Astrocyte (in vitro differentiated cells and primary cell): ENCODE data around the gene SLC29A4. TPM values are rescaled to one million over a fixed set of nuclear protein-coding genes. Genes with fewer than 3 reads are reported as not detected.
A peak's percentile ranks its signal among the peaks of the same experiment; 100 is the strongest.

ENCODE experiments used
- DNase-seq: peaks from one replicate; pipeline ENCODE4 v3.0.0-alpha.2; 2010; ENCODE audit warnings: low read depth
- FAIRE-seq: peaks from 2 replicates; lab custom pipeline; 2011; peaks lifted over from hg19 to GRCh38; lab: Jason Lieb, UNC
- H2AFZ ChIP-seq: 2 replicates; pipeline ENCODE4 v1.6.0; 2012; ENCODE audit warnings: low read depth, low read length, inconsistent platforms
- H3K27ac ChIP-seq: 2 replicates; pipeline ENCODE4 v1.5.1; 2011; ENCODE audit warnings: low read depth, low read length, inconsistent platforms
- H3K27me3 ChIP-seq: 2 replicates; pipeline ENCODE4 v1.6.0; 2011; ENCODE audit warnings: low read length, inconsistent platforms; ENCODE audit not compliant: insufficient read depth
- H3K36me3 ChIP-seq: 2 replicates; pipeline ENCODE4 v1.5.1; 2011; ENCODE audit warnings: low read length, inconsistent platforms; ENCODE audit not compliant: insufficient read depth
- H3K4me1 ChIP-seq: 2 replicates; pipeline ENCODE4 v1.5.1; 2011; ENCODE audit warnings: low read length, inconsistent platforms; ENCODE audit not compliant: insufficient read depth
- H3K4me2 ChIP-seq: 2 replicates; pipeline ENCODE4 v1.6.0; 2012; ENCODE audit warnings: low read length, inconsistent platforms
- H3K4me3 ChIP-seq: 2 replicates; pipeline ENCODE4 v1.5.1; 2011; ENCODE audit warnings: low read depth, mild to moderate bottlenecking, low read length, inconsistent platforms; ENCODE audit not compliant: insufficient read depth
- H3K79me2 ChIP-seq: 2 replicates; pipeline ENCODE4 v1.6.0; 2012; ENCODE audit warnings: mild to moderate bottlenecking, low read length, inconsistent platforms; ENCODE audit not compliant: insufficient read depth
- H3K9ac ChIP-seq: 2 replicates; pipeline ENCODE4 v1.6.0; 2012; ENCODE audit warnings: mild to moderate bottlenecking, low read length, inconsistent platforms
- H3K9me3 ChIP-seq: 2 replicates; pipeline ENCODE4 v1.5.1; 2012; ENCODE audit warnings: low read depth, mild to moderate bottlenecking, low read length, inconsistent platforms; ENCODE audit not compliant: insufficient read depth
- H4K20me1 ChIP-seq: 2 replicates; pipeline ENCODE4 v1.6.0; 2012; ENCODE audit warnings: low read length, inconsistent platforms; ENCODE audit not compliant: insufficient read depth
- H3K27ac Mint-ChIP-seq: one replicate; pipeline ENCODE4 v1.8.0; 2021; ENCODE audit warnings: mild to moderate bottlenecking, mixed read lengths; ENCODE audit not compliant: unreplicated experiment
- H3K27me3 Mint-ChIP-seq: one replicate; pipeline ENCODE4 v1.8.0; 2021; ENCODE audit warnings: low read depth, mixed read lengths; ENCODE audit not compliant: unreplicated experiment
- H3K36me3 Mint-ChIP-seq: one replicate; pipeline ENCODE4 v1.8.0; 2021; ENCODE audit warnings: low read depth, mixed read lengths; ENCODE audit not compliant: unreplicated experiment
- H3K4me1 Mint-ChIP-seq: one replicate; pipeline ENCODE4 v1.8.0; 2021; ENCODE audit warnings: low read depth, mixed read lengths; ENCODE audit not compliant: unreplicated experiment
- H3K4me3 Mint-ChIP-seq: one replicate; pipeline ENCODE4 v1.8.0; 2021; ENCODE audit warnings: mild to moderate bottlenecking, moderate library complexity, mixed read lengths; ENCODE audit not compliant: unreplicated experiment
- H3K9me3 Mint-ChIP-seq: one replicate; pipeline ENCODE4 v1.8.0; 2021; ENCODE audit warnings: mild to moderate bottlenecking, mixed read lengths; ENCODE audit not compliant: unreplicated experiment
- EZH2 ChIP-seq: IDR thresholded peaks from 2 replicates; pipeline ENCODE4 v1.6.1; 2012; ENCODE audit warnings: mild to moderate bottlenecking, low read length, inconsistent platforms; ENCODE audit not compliant: insufficient read depth
- total RNA-seq: library from RNA; stranded (reverse); gene quantifications from 2 replicates; pipeline ENCODE4 v1.2.1, GENCODE V29; 2021
- TF ChIP-seq, protein P1 (sequence below): IDR thresholded peaks from 2 replicates; pipeline ENCODE4 v1.5.1; 2011; ENCODE audit warnings: low read depth, mild to moderate bottlenecking, inconsistent platforms, low read length, moderate library complexity; ENCODE audit not compliant: insufficient read depth

SLC29A4 gene
- total RNA-seq, 1 donor from 2014 or later, result 8.2 TPM

DNA sequence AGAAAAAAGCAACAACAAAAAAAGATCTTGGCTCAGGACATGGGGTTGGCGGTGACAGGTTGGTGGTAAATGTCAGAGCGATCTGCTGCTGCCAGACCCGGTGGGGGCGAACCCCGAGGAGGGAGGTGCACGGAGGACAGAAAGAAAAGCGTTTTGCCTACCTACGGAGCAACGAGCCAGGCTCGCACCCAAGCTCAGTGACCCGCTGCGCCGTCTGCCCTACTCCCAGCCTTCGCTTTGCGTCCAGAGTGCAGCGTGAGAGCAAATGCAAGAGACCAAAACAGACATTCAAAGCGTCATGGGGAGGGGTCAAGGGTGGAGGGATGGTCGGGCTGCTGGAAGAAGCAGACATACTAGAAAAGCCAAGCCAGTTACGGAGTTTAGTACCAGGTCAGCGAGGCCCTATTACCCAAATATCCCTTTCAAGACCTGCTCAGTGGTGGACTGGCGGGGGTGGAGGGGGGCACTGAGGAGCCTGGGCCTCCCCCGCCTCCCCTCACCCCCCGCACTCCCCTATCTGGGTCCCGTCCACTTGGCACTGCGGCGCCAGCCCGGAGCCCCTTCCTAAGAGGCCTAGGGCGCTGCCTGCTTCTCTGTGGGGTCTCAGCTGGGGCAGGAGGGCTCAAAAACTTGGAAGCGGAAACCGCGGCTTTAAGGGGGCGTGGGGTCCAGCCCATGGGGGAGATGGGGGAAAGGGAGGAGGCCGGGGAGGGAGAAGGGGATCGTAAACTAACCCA lies 66.9 kb downstream of the SLC29A4 start:
- H2AFZ ChIP-seq, result no peak overlapping the region
- Mint-ChIP-seq H3K4me3 (peak overlapping the region; percentile 61), H3K9me3 (no peaks in the 10 kb centered on the region), H3K4me1 (peaks cover 14% of the 10 kb centered on the region), H3K36me3 (peaks cover 24% of the 10 kb centered on the region), H3K27me3 (peaks cover 2% of the 10 kb centered on the region), H3K27ac (no peak overlapping the region)
- DNase-seq, result no peak
- H3K36me3 ChIP-seq, result peaks cover 8% of the 10 kb centered on the region
- FAIRE-seq, result no peak
- no peak overlapping the region for H3K9ac ChIP-seq
- no peak overlapping the region for H3K27ac ChIP-seq
- H3K27me3 ChIP-seq, result no peaks in the 10 kb centered on the region
- H4K20me1 ChIP-seq, result peaks cover 56% of the 10 kb centered on the region
- no peak for TF ChIP-seq EZH2
- TF ChIP-seq, protein P1, sequence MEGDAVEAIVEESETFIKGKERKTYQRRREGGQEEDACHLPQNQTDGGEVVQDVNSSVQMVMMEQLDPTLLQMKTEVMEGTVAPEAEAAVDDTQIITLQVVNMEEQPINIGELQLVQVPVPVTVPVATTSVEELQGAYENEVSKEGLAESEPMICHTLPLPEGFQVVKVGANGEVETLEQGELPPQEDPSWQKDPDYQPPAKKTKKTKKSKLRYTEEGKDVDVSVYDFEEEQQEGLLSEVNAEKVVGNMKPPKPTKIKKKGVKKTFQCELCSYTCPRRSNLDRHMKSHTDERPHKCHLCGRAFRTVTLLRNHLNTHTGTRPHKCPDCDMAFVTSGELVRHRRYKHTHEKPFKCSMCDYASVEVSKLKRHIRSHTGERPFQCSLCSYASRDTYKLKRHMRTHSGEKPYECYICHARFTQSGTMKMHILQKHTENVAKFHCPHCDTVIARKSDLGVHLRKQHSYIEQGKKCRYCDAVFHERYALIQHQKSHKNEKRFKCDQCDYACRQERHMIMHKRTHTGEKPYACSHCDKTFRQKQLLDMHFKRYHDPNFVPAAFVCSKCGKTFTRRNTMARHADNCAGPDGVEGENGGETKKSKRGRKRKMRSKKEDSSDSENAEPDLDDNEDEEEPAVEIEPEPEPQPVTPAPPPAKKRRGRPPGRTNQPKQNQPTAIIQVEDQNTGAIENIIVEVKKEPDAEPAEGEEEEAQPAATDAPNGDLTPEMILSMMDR, result no peak
- peaks cover 4% of the 10 kb centered on the region for H3K4me1 ChIP-seq
- no peak overlapping the region for H3K4me2 ChIP-seq
- no peaks in the 10 kb centered on the region for H3K9me3 ChIP-seq
- H3K4me3 ChIP-seq, result no peak overlapping the region
- peaks cover 34% of the 10 kb centered on the region for H3K79me2 ChIP-seq

DNA sequence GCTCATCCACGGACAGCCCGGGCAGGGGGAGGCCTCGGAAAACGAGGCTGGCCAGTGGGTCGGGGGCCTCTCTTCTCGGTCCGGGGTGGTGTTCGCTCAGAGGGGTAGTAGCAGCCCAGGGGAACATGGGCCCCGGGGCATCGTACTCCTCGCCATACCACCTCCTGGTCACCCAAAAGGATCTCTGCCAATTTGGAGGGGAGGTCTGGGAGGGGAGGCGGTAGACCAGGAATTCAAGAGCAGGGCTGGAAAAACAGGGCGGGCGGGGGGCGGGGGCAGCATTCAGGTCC lies 67.4 kb downstream of the SLC29A4 start:
- DNase-seq (no peak), FAIRE-seq (no peak)
- peaks cover 3% of the 10 kb centered on the region for H3K36me3 ChIP-seq
- H3K4me3 ChIP-seq, result no peak overlapping the region
- peaks cover 21% of the 10 kb centered on the region for H3K36me3 Mint-ChIP-seq
- no peak overlapping the region for H2AFZ ChIP-seq
- no peak overlapping the region for H3K4me2 ChIP-seq
- H3K27me3 Mint-ChIP-seq, result peaks cover 2% of the 10 kb centered on the region
- peaks cover 61% of the 10 kb centered on the region for H4K20me1 ChIP-seq
- no peak overlapping the region for H3K27ac ChIP-seq
- peaks cover 40% of the 10 kb centered on the region for H3K79me2 ChIP-seq
- TF ChIP-seq, protein P1, result no peak
- no peak for TF ChIP-seq EZH2
- H3K27me3 ChIP-seq, result no peaks in the 10 kb centered on the region
- no peak overlapping the region for H3K4me3 Mint-ChIP-seq
- H3K9ac ChIP-seq, result no peak overlapping the region
- H3K4me1 ChIP-seq, result peaks cover 6% of the 10 kb centered on the region
- H3K9me3 Mint-ChIP-seq, result no peaks in the 10 kb centered on the region
- H3K27ac Mint-ChIP-seq, result no peak overlapping the region
- H3K4me1 Mint-ChIP-seq, result peaks cover 17% of the 10 kb centered on the region
- H3K9me3 ChIP-seq, result no peaks in the 10 kb centered on the region

DNA sequence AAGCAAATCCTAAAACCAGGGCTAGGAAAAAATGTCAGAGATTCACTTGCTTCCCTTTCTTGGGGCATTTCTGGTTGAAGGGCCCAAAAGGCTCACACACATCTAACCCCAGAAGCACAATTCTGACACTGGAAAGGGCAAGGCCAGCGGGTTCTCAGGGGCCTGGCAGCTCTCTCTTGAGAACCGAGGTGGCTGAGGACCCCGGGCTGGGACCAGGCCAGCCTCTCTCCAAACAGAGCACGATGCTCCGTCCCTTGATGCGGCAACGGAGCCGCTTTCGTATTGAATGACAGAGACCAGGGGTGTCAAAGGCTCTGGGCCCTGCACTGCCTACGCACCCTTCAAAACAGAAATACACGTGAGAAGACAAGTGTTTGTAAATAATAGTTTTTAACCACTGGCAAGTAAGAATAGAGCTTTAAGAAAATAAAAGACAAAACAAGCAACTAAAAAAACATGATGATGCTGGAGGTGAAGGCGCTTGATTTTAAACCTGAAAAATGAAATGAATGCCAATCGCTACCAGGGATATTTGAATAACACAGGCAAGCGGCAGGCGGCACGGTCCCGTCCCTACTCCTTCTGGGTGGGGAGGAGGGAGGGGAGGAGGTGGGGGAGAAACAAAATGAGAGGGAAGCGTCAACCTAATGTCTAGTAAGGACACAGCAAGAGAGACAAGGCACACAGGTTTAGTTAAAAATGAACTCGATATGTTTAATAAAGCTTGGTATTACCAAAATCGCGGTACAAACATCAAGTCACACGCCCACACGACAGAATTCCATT lies 68.0 kb downstream of the SLC29A4 start:
- no peak overlapping the region for H3K27ac ChIP-seq
- H3K4me2 ChIP-seq, result no peak overlapping the region
- Mint-ChIP-seq H3K27ac (no peak overlapping the region), H3K9me3 (no peaks in the 10 kb centered on the region), H3K27me3 (peaks cover 2% of the 10 kb centered on the region), H3K4me1 (peaks cover 17% of the 10 kb centered on the region), H3K4me3 (no peak overlapping the region), H3K36me3 (peaks cover 21% of the 10 kb centered on the region)
- TF ChIP-seq, protein P1, result no peak
- no peak overlapping the region for H2AFZ ChIP-seq
- H4K20me1 ChIP-seq, result peaks cover 68% of the 10 kb centered on the region
- H3K79me2 ChIP-seq, result peaks cover 46% of the 10 kb centered on the region
- no peak overlapping the region for H3K4me3 ChIP-seq
- peaks cover 3% of the 10 kb centered on the region for H3K36me3 ChIP-seq
- H3K4me1 ChIP-seq, result peaks cover 6% of the 10 kb centered on the region
- DNase-seq, result no peak
- no peaks in the 10 kb centered on the region for H3K9me3 ChIP-seq
- FAIRE-seq, result no peak
- no peaks in the 10 kb centered on the region for H3K27me3 ChIP-seq
- H3K9ac ChIP-seq, result no peak overlapping the region
